Measurements from ENCODE around the gene BTBD2.

DNA sequence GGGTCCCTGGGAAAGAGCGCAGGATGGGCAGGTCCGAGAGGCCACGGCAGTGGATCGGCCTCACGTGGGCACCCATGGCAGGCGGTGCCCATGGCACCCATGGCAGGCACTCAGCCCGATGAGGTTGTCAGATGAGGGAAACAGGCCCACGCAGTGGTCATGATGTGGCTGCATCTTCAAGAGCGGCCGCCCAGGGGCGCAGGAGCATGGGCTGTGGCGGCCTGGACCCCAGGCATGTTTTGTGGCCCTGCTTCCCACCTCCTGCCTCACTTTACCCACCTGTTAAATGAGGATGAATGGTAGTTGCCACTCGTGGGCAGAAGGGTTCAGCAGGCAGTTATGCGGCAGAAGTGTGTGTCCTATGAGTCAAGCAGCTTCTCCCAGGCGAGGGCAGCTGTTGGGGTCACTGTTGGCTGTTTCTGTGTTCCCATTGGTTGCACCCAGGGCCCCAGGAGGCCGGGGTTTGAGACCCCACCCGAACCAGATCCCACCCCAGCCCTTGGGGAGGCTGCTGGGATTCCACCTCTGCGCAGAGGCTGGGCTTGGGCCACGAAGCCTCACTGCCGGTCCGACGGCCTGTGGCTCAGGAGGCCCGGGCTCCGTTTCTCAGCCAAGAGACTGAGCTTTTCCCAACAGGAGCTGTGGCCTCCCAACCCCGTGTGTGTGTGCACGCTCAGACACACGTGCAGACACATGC, 44.6 kb downstream of the BTBD2 start:
- TF ChIP-seq, protein P1, sequence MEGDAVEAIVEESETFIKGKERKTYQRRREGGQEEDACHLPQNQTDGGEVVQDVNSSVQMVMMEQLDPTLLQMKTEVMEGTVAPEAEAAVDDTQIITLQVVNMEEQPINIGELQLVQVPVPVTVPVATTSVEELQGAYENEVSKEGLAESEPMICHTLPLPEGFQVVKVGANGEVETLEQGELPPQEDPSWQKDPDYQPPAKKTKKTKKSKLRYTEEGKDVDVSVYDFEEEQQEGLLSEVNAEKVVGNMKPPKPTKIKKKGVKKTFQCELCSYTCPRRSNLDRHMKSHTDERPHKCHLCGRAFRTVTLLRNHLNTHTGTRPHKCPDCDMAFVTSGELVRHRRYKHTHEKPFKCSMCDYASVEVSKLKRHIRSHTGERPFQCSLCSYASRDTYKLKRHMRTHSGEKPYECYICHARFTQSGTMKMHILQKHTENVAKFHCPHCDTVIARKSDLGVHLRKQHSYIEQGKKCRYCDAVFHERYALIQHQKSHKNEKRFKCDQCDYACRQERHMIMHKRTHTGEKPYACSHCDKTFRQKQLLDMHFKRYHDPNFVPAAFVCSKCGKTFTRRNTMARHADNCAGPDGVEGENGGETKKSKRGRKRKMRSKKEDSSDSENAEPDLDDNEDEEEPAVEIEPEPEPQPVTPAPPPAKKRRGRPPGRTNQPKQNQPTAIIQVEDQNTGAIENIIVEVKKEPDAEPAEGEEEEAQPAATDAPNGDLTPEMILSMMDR (conservative IDR thresholded peaks at IDR 0.05): no peak
- TF ChIP-seq EZH2 (IDR thresholded peaks at IDR 0.05; ENCODE audit: low read depth): no peak
